ENCODE data around the gene OR2T10.
"Not testable (repeated sequence)": the region's sequence is repeated elsewhere in the genome, so short reads cannot be mapped to it uniquely, and the experiment has no call there.

Gene OR2T10

GRCh38 chr1:248597589-248597988 is at the start of gene OR2T10:
OR2T10 (minus strand) TSS chr1:248597700; CDS start chr1:248593768, 3,932 bp downstream.
- DNase-seq (ENCODE audit: low spot score), result no peak

- not testable (repeated sequence) for DNase-seq (ENCODE audit: low spot score)
Observed at GRCh38 chr1:248645178-248645577, 47.7 kb upstream of the OR2T10 start, which contains the start of gene OR2T35. OR2T35 (minus strand) TSS chr1:248645278; CDS start chr1:248639258, 6,020 bp downstream.

- DNase-seq (ENCODE audit: low spot score), result not testable (repeated sequence)
Observed at GRCh38 chr1:248642971-248643651, 45.6 kb upstream of the OR2T10 start.

- DNase-seq (ENCODE audit: low spot score), result not testable (repeated sequence)
Observed at GRCh38 chr1:248641583-248641982, 44.1 kb upstream of the OR2T10 start.

GRCh38 chr1:248640906-248641305 is 43.4 kb upstream of the OR2T10 start:
- not testable (repeated sequence) for DNase-seq (ENCODE audit: low spot score)

GRCh38 chr1:248639652-248640051 is 42.2 kb upstream of the OR2T10 start:
- not testable (repeated sequence) for DNase-seq (ENCODE audit: low spot score)

- DNase-seq (ENCODE audit: low spot score), result not testable (repeated sequence)
Observed at GRCh38 chr1:248636612-248637011, 39.1 kb upstream of the OR2T10 start.

- not testable (repeated sequence) for DNase-seq (ENCODE audit: low spot score)
Observed at GRCh38 chr1:248634991-248635390, 37.5 kb upstream of the OR2T10 start, which contains the start of gene OR2T11. OR2T11 (minus strand) TSS chr1:248635091; CDS start chr1:248627128, 7,963 bp downstream.

- DNase-seq (ENCODE audit: low spot score), result no peak
Observed at GRCh38 chr1:248631354-248632008, 34.0 kb upstream of the OR2T10 start.

GRCh38 chr1:248630551-248630950 is 33.1 kb upstream of the OR2T10 start:
- DNase-seq (ENCODE audit: low spot score), result peak; percentile 58

- no peak for DNase-seq (ENCODE audit: low spot score)
Observed at GRCh38 chr1:248627971-248628844, 30.7 kb upstream of the OR2T10 start.

- DNase-seq (ENCODE audit: low spot score), result peak; percentile 15
Observed at GRCh38 chr1:248625971-248626370, 28.5 kb upstream of the OR2T10 start.

- DNase-seq (ENCODE audit: low spot score), result no peak
Observed at GRCh38 chr1:248625166-248625565, 27.7 kb upstream of the OR2T10 start.

GRCh38 chr1:248622570-248623001 is 25.1 kb upstream of the OR2T10 start:
- no peak for DNase-seq (ENCODE audit: low spot score)

GRCh38 chr1:248621770-248622169 is 24.3 kb upstream of the OR2T10 start:
- no peak for DNase-seq (ENCODE audit: low spot score)

GRCh38 chr1:248618878-248619277 is 21.4 kb upstream of the OR2T10 start:
- peak; percentile 40 for DNase-seq (ENCODE audit: low spot score)

GRCh38 chr1:248618119-248618518 is 20.6 kb upstream of the OR2T10 start:
- peak; percentile 11 for DNase-seq (ENCODE audit: low spot score)

- no peak for DNase-seq (ENCODE audit: low spot score)
Observed at GRCh38 chr1:248613742-248614141, 16.2 kb upstream of the OR2T10 start.

GRCh38 chr1:248611883-248612414 is 14.4 kb upstream of the OR2T10 start:
- DNase-seq (ENCODE audit: low spot score), result no peak

- no peak for DNase-seq (ENCODE audit: low spot score)
Observed at GRCh38 chr1:248610301-248610700, 12.8 kb upstream of the OR2T10 start.

- no peak for DNase-seq (ENCODE audit: low spot score)
Observed at GRCh38 chr1:248599396-248599795, 1.9 kb upstream of the OR2T10 start.

- no peak for DNase-seq (ENCODE audit: low spot score)
Observed at GRCh38 chr1:248596615-248597014, 885 bp downstream of the OR2T10 start.

Measured in putamen (tissue), 1 donor.